PC-9 (cell line): ENCODE results near the gene TBX3. TPM values are rescaled to one million over a fixed set of nuclear protein-coding genes. Genes with fewer than 3 reads are reported as not detected.

Experiments
- BruUV-seq: library from RNA; stranded (reverse); fragments of 400-500 nt; replicated peaks from 2 replicates; lab custom pipeline; 2021; lab: Mats Ljungman, UMichigan
- CTCF ChIA-PET: fragments of 300-600 bp; sonication (Branson Sonifier 250); formaldehyde crosslinking; loops from one replicate; lab custom pipeline; 2022; ENCODE audit warnings: antibody characterized with exemption; lab: Charles Lee
- POLR2A ChIA-PET: fragments of 300-600 bp; sonication (Branson Sonifier 250); formaldehyde crosslinking; loops from one replicate; lab custom pipeline; 2022; ENCODE audit warnings: antibody characterized with exemption; ENCODE audit not compliant: unreplicated experiment; lab: Charles Lee
- DNase-seq, 2 experiments: peaks; one replicate each; pipeline versions ENCODE4 v3.0.0 to v3.0.0-alpha.2; 2015 to 2022; ENCODE audit warnings: mixed read lengths in 1 of 2
- H2AFZ ChIP-seq: fragments of 200-600 bp; sonication (generic); 2 replicates; pipeline ENCODE4 v1.8.1; 2017; ENCODE audit warnings: antibody characterized with exemption
- H3F3A ChIP-seq: fragments of 200-600 bp; sonication (generic); 2 replicates; pipeline ENCODE4 v1.8.1; 2017; ENCODE audit warnings: antibody characterized with exemption, mild to moderate bottlenecking, low read depth; ENCODE audit not compliant: insufficient read depth
- H3K27ac ChIP-seq: fragments of 200-600 bp; sonication (generic); 2 replicates; pipeline ENCODE4 v1.6.1; 2016; ENCODE audit warnings: mixed run types
- H3K27me3 ChIP-seq: fragments of 200-600 bp; sonication (generic); 2 replicates; pipeline ENCODE4 v1.6.1; 2016; ENCODE audit warnings: low read depth, mixed run types; ENCODE audit not compliant: insufficient read depth
- H3K36me3 ChIP-seq: fragments of 200-600 bp; sonication (generic); 2 replicates; pipeline ENCODE4 v1.6.1; 2016; ENCODE audit warnings: low read depth, mixed run types
- H3K4me1 ChIP-seq: fragments of 200-600 bp; sonication (generic); replicated peaks from 2 replicates; pipeline ENCODE4 v1.6.1; 2016; ENCODE audit warnings: mixed run types; ENCODE audit not compliant: insufficient read depth
- H3K4me2 ChIP-seq: fragments of 200-600 bp; sonication (generic); 2 replicates; pipeline ENCODE4 v1.6.1; 2017; ENCODE audit warnings: mixed run types
- H3K4me3 ChIP-seq: fragments of 200-600 bp; sonication (generic); 2 replicates; pipeline ENCODE4 v1.6.1; 2016; ENCODE audit warnings: mixed run types
- H3K79me2 ChIP-seq: fragments of 200-600 bp; sonication (generic); 2 replicates; pipeline ENCODE4 v1.6.1; 2017; ENCODE audit warnings: low read depth, mixed run types
- H3K9me2 ChIP-seq: fragments of 200-600 bp; sonication (generic); 2 replicates; pipeline ENCODE4 v1.8.1; 2017; ENCODE audit warnings: mild to moderate bottlenecking; ENCODE audit not compliant: insufficient read depth
- H3K9me3 ChIP-seq: fragments of 200-600 bp; sonication (generic); 2 replicates; pipeline ENCODE4 v1.8.1; 2016; ENCODE audit warnings: low read depth; ENCODE audit not compliant: insufficient read depth
- H4K20me1 ChIP-seq: fragments of 200-600 bp; sonication (generic); 2 replicates; pipeline ENCODE4 v1.8.1; 2017; ENCODE audit not compliant: insufficient read depth
- EZH2 ChIP-seq: fragments of 200-600 bp; sonication (generic); IDR thresholded peaks from 2 replicates; pipeline ENCODE4 v1.8.0; 2017; ENCODE audit warnings: antibody characterized with exemption, low read depth
- intact Hi-C: fragments of 100-400 bp; cut with micrococcal nuclease; formaldehyde crosslinking; loops from one replicate; pipeline ENCODE4 v1.10.0; 2022; ENCODE audit not compliant: unreplicated experiment
- total RNA-seq: library from RNA; stranded (reverse); gene quantifications from 2 replicates; pipeline ENCODE4 v1.2.3, GENCODE V29; 2021
- TF ChIP-seq, protein P1 (sequence below): fragments of 200-600 bp; sonication (generic); conservative IDR thresholded peaks from 2 replicates; pipeline ENCODE4 v1.6.1; 2017; ENCODE audit warnings: mixed run types, antibody characterized with exemption, mild to moderate bottlenecking, moderate library complexity

The TBX3 gene
- total RNA-seq, 1 experiment from 2014 or later = not detected

DNA sequence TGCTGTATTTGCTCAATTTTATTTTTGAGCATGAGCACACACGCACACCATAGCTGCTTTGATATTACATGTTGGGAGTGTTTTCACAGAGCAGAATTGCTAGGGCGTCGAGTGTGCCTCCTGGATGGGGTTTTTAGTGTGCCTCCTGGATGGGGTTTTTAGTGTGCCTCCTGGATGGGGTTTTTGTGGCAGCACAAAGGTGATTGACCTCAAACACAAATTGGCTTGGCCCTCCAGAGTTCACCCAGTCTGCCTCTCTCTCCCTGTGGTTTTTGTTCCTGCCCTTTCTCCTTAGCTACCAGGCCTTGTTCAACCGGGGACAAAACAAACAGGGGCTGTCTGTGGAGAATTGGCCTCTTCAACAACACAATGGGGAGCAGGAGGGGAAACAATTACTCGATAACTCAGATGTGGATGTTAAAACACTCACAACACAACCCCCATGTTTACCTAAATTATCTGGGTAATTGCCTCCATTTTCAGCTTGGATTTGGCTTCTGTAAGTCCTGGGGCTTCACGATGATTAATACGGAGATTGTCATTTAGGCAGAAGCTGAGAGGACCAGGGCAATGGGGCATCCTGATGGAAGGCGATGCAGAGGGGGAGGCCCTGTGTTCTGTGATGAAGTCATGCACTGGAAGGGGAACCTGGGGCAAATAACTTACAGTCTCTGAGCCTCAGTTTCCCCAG, 26.9 kb downstream of the TBX3 start:
- TF ChIP-seq, protein P1, sequence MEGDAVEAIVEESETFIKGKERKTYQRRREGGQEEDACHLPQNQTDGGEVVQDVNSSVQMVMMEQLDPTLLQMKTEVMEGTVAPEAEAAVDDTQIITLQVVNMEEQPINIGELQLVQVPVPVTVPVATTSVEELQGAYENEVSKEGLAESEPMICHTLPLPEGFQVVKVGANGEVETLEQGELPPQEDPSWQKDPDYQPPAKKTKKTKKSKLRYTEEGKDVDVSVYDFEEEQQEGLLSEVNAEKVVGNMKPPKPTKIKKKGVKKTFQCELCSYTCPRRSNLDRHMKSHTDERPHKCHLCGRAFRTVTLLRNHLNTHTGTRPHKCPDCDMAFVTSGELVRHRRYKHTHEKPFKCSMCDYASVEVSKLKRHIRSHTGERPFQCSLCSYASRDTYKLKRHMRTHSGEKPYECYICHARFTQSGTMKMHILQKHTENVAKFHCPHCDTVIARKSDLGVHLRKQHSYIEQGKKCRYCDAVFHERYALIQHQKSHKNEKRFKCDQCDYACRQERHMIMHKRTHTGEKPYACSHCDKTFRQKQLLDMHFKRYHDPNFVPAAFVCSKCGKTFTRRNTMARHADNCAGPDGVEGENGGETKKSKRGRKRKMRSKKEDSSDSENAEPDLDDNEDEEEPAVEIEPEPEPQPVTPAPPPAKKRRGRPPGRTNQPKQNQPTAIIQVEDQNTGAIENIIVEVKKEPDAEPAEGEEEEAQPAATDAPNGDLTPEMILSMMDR = no peak
- no peak for TF ChIP-seq EZH2
- no peak overlapping the region for H3K4me3 ChIP-seq
- POLR2A ChIA-PET = no interaction called here

DNA sequence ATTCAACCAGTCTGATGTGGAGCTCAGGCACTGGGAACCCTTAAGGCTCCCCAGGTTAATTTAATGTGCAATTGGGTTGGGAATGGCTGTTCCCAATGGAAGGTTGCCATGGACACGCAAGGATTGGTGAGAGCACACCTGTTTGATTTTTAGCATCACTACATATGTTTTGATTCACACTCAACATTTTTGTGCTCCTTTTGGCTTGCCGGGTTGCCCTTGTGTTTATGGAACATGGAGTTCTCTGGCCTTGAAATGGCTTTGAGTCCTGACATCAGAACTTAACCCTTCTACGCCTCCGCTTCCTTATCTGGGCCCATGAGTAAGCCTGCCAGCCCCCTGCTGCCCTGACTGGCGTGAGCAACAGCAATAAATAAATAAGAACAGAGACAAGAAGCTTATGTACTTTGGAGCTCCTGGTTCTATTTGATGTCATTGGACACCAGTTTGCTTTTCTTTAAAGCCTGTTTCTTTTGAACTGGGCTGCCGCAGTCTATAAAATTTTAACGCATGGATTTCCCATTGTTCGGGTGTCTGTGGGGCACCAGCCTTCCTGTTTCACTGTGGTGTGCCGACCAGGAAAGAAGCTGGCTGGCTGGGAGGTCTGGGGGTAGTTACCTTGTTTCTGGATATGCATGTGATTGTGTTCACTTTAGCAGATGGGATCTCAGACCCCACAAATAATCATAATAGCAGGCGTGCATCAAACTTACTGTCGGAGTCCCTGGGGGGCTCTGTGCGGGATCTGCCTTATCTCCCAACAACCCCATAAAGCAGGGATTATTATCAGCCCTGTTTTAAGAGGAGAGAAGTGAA, 27.8 kb downstream of the TBX3 start:
- intact Hi-C loops = no loop called here
- H3K4me1 ChIP-seq = no peaks in the 10 kb centered on the region
- H3K27me3 ChIP-seq = peaks cover 38% of the 10 kb centered on the region
- no peak for TF ChIP-seq EZH2
- TF ChIP-seq, protein P1 = no peak
- H3F3A ChIP-seq = no peaks in the 10 kb centered on the region
- H4K20me1 ChIP-seq = no peaks in the 10 kb centered on the region
- no peak overlapping the region for H3K27ac ChIP-seq
- ChIA-PET POLR2A (no interaction called here), CTCF (no interaction called here)
- no peak overlapping the region for H2AFZ ChIP-seq
- H3K9me3 ChIP-seq = no peaks in the 10 kb centered on the region
- no peaks in the 10 kb centered on the region for H3K9me2 ChIP-seq
- H3K4me2 ChIP-seq = no peak overlapping the region
- BruUV-seq = no TSS peak
- H3K36me3 ChIP-seq = no peaks in the 10 kb centered on the region
- H3K4me3 ChIP-seq = no peak overlapping the region
- no peaks in the 10 kb centered on the region for H3K79me2 ChIP-seq
- no peak for DNase-seq

More for the DNA sequence above, 26.9 kb downstream of the TBX3 start:
- no peaks in the 10 kb centered on the region for H4K20me1 ChIP-seq
- H3K36me3 ChIP-seq = no peaks in the 10 kb centered on the region
- H3K79me2 ChIP-seq = no peaks in the 10 kb centered on the region
- no TSS peak for BruUV-seq
- H3K4me2 ChIP-seq = no peak overlapping the region
- no peaks in the 10 kb centered on the region for H3K9me2 ChIP-seq
- DNase-seq = no peak
- no peak overlapping the region for H2AFZ ChIP-seq
- H3K4me1 ChIP-seq = no peaks in the 10 kb centered on the region
- no peak overlapping the region for H3K27ac ChIP-seq
- CTCF ChIA-PET = no interaction called here
- intact Hi-C loops = no loop called here
- H3F3A ChIP-seq = no peaks in the 10 kb centered on the region
- peaks cover 30% of the 10 kb centered on the region for H3K27me3 ChIP-seq
- no peaks in the 10 kb centered on the region for H3K9me3 ChIP-seq

DNA sequence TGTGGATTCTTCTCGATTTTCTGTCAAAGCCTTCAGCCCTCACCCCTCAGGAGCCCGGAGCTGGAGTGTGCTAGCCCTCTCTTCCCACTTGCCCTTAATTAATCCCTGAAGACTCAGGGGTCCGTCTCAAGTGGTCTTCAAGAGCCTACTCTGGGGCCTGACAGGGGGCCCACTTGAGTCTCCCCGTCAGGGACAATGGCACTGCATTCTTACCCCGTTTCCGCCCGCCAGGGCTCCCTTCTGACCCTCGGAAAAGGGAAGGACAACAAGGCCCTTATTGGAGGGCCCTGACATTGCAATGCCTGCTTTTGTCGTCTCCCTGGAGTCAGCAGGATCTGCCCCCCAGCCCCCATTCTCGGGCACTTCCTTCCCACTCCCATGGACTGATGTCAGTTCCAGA, 34.4 kb downstream of the TBX3 start:
- TF ChIP-seq, protein P1 = no peak
- TF ChIP-seq EZH2 = no peak
- Histone ChIP-seq H2AFZ (no peak overlapping the region), H3K4me3 (no peak overlapping the region), H3K4me2 (no peak overlapping the region), H3K27me3 (peaks cover 68% of the 10 kb centered on the region), H3K27ac (no peak overlapping the region), H4K20me1 (no peaks in the 10 kb centered on the region), H3K9me2 (no peaks in the 10 kb centered on the region), H3K79me2 (no peaks in the 10 kb centered on the region), H3K9me3 (no peaks in the 10 kb centered on the region), H3K36me3 (no peaks in the 10 kb centered on the region), H3F3A (no peaks in the 10 kb centered on the region), H3K4me1 (no peaks in the 10 kb centered on the region)
- POLR2A ChIA-PET = no interaction called here
- BruUV-seq = no TSS peak
- CTCF ChIA-PET = no interaction called here
- intact Hi-C loops = no loop called here
- DNase-seq = no peak
